Amniotic stem cell (primary cell): Measurements from ENCODE around the gene FLYWCH2.
A peak's percentile ranks its signal among the peaks of the same experiment; 100 is the strongest.

Source experiments
- DNase-seq: peaks from one replicate; lab custom pipeline; 2025; lab: John Stamatoyannopoulos, UW

Gene FLYWCH2

DNA sequence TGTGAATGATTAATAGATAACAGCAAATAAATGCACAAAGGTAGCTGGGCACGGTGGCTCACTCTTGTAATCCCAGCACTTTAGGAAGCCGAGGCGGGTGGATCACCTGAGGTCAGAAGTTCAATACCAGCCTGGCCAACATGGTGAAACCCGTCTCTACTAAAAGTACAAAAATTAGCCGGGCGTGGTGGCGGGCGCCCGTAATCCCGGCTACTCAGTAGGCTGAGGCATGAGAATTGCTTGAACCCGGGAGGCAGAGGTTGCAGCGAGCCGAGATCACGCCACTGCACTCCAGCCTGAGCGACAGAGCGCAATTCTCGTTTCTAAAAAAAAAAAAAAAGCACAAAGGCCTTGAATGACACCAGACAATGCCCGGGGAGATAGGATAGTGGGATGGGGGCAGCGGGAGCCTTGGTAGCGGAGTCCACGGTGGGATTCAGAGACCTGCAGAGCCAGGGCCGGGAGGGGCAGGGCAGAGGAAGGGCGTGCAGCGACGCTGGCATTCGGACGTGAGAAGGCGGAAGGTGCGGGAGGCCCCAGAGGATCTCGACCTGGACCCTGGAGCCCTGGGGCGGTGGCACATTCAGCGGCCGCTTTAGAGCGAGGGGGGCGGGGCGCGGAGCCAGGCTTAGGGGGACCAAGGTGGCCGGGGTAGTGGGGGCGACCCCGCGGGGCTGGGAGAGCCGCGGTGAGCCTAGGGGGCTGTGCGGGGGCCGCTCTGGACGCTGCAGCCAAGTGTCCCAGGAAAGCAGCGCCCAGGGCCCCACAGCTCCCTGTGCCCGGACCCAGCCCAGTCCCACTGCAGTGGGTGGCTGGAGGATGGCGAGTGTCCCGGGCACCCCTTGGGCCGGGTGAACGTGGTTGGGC lies 999 bp upstream of the FLYWCH2 start:
- DNase-seq = no peak

GRCh38 chr16:2883458-2883908 lies 468 bp downstream of the FLYWCH2 start:
- no peak for DNase-seq

DNA sequence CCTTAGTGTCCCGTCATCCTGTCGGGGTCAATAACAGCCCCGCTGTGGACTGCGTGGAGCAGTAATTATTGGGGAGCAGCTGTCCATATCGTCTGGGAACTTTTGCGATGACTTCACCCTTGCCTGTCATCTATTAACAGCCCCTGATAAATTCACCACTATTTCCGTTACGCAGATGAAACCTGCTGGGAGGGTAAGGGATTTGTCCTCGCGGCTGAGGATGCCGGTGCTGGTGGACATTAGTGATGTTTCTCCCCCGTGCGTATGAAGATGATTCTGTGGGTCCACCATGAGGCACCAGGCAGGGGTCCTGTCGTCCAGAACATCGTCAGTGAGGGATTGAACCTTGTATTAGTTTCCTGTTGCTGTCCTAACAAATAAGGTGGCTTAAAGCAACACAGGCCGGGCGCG lies 1.0 kb downstream of the FLYWCH2 start:
- DNase-seq = no peak

- no peak for DNase-seq
These were observed 11.2 kb downstream of the FLYWCH2 start for GRCh38 chr16:2894231-2894630.

GRCh38 chr16:2895813-2896212 lies 12.8 kb downstream of the FLYWCH2 start:
- DNase-seq = no peak

- DNase-seq = no peak
These were observed 13.5 kb downstream of the FLYWCH2 start for GRCh38 chr16:2896480-2897010.

DNA sequence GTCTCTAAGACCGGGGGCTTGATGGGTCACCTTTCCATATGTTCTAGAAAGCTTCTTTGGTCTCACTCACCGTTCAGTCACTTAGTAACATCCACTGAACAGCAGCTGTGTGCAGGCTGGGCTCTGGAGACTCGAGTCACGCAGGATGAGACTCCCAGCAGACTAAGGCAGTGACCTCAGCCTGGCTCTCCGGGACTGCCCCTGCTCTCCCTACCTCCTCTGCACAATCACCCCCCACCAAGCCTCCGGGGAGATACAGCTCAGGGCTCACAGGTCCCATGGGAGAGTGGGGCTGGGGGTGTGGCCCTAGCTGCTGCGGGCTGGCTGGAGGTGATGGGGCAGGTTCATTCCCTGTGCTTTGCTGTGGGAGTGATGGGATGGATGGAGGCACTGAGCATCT lies 14.1 kb downstream of the FLYWCH2 start:
- no peak for DNase-seq

DNA sequence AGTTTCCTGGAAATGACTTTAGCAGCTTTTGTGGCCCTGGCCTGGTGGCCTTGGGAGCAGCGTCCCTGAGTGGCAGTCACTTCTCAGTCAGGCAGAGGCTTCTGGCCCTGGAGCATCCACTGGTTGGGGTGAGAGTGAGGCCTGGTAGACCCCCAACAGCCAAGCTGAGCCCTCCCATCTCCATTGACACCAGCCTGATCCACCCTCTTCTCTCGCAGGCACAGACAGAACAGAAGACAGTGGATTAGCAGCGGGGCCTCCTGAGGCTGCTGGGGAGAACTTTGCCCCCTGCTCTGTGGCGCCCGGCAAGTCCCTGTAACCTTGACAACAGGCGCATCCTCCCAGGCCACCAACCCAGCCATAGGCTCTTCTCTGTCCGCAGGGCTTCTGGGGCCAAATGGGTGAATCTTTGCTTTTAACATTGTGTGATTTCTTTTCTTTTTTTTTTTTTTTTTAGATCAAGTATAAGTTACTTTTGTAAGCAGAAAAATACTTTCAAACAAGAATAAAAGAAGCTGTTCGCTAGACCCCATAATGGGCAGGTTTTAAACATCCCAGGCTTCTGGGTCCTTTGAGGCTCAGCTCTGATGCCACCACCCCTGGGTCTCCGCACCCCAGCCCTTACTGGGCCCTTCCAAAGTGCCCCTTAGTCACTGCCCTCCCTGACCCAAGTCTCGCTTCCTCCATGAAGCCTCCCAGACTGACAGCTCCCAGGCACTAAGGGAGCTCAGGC lies 16.0 kb downstream of the FLYWCH2 start:
- no peak for DNase-seq

GRCh38 chr16:2899564-2900072 lies 16.6 kb downstream of the FLYWCH2 start:
- DNase-seq = no peak

- no peak for DNase-seq
These were observed 17.6 kb downstream of the FLYWCH2 start for GRCh38 chr16:2900526-2901075.

- no peak for DNase-seq
These were observed 19.5 kb downstream of the FLYWCH2 start for GRCh38 chr16:2902337-2903130.

DNA sequence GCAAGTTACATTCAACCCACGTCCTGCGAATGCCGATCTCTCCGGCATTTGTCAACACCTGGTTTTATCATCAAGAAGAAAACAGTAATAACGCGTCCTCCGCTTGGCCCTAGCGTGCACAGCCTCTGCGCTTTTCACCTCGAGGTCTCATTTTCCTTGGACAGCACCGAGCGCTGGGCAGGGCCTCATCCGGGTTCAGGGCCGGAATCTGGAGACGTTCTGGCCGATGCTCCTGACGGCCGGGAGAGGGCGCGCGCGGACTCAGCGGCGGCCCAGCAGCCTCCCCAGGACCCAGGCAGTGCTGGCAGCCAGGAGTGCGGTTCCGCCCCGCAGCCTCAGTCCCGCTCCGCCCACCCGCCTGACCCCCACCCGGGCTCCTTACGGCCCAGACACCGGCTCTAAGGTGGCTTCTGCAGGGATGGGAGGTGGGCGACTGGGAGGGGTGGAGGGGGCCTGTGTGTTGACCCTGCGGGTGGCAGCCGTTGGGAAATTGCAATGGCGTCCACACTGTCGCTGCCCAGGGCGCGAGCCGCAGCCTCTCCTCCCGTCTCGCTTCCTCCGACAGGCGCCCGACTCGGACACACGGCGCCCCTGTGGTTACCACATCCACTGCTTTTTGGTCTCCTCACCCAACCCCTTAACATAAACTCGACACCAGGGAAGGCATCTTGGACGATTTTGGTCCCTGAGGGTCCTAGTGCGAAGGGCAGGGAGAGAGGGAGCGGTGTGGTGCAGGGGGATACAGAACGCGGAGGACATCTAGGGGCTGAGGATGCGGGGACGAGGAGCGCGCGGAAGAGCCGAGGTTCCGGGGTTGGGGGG lies 21.3 kb downstream of the FLYWCH2 start:
- DNase-seq = peak; percentile 58

GRCh38 chr16:2904922-2905240 lies 21.9 kb downstream of the FLYWCH2 start:
- DNase-seq = no peak

DNA sequence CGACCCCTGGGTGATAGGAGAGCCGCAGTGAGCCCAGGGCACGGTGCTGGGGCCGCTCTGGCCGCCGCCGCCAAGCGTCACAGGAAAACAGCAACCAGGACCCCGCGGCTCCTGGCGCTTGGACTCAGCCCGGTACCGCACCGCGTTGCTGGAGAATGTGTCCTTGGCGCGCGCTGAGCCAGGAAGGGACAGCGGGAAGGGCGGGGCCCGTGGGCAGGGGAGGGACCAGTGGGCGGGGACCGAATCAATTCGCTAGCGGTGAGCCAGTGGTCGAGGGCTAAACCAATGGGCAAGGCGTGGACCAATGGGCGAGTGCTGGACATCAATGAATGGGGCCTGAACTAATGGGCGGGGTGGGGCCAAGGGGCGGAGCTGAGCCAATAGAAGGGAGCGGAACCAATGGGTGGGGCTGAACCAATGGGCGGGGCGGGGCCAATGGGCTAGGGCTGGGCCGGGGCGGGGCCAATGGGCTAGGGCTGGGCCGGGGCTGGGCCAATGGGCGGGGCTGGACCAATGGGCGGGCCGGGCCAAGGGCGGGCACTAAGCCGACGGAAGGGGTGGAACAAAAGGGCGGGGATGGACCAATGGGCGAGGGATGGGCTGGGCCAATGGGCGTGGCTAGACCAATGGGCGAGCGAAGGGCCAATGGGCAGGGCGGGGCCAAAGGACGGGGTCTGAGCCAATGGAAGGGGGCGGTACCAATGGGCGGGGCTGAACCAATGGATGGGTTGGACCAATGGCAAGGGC lies 22.4 kb downstream of the FLYWCH2 start:
- peak; percentile 100 for DNase-seq

DNA sequence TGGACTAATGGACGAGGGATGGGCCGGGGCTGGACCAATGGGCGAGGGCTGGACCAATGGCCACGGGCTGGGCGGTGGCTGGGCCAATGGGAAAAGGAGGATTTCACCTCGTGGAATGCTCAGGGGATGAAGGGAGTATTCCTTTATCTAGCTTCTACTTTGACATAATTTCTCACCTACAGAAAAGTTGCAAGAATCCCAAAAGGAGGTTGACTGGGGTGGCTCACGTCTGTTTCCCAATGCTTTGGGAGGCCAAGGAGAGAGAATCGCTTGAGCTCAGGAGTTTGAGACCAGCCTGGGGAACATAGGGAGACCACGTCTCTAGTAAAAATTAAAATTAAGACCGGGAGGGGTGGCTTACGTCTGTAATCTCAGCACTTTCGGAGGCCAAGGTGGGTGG lies 23.0 kb downstream of the FLYWCH2 start:
- DNase-seq = no peak

DNA sequence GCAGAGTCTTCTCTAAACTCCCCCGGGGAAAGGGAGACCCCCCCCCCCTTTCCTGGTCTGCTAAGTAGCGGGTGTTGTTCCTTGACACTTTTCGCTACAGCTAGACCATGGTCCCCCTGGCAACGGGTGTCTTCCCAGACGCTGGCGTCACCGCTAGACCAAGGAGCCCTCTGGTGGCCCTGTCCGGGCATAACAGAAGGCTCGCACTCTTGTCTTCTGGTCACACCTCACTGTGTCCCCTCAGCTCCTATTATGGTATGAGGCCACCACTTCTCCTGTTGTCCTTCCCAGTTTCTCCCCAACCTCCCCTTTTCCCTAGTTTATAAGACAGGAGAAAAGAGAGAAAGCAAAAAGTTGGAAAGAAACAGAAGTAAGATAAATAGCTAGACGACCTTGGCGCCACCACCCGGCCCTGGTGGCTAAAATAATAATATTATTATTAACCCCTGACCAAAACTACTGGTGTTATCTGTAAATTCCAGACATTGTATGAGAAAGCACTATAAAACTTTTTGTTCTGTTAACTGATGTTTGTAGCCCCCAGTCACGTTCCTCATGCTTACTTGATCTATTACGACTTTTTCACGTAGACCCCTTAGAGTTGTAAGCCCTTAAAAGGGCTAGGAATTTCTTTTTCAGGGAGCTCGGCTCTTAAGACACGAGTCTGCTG lies 24.2 kb downstream of the FLYWCH2 start:
- DNase-seq = peak; percentile 20

- DNase-seq = no peak
These were observed 27.5 kb downstream of the FLYWCH2 start for GRCh38 chr16:2910441-2910969.

GRCh38 chr16:2911638-2912329 lies 28.8 kb downstream of the FLYWCH2 start, which contains the start of gene FLYWCH1:
TSS of gene FLYWCH1 (plus strand) at chr16:2911931. CDS start at chr16:2929686, 17,755 bp downstream.
- DNase-seq = peak; percentile 98
